ENCODE measurements around the gene RXFP4.
"Not testable (repeated sequence)": the region's sequence is repeated elsewhere in the genome, so short reads cannot be mapped to it uniquely, and the experiment has no call there.

RXFP4 gene

GRCh38 chr1:155978973-155979429 lies 37.6 kb downstream of the RXFP4 start:
- peak; percentile 57 for DNase-seq

- peak; percentile 87 for DNase-seq
These were observed 38.3 kb downstream of the RXFP4 start for GRCh38 chr1:155979597-155980343.

DNA sequence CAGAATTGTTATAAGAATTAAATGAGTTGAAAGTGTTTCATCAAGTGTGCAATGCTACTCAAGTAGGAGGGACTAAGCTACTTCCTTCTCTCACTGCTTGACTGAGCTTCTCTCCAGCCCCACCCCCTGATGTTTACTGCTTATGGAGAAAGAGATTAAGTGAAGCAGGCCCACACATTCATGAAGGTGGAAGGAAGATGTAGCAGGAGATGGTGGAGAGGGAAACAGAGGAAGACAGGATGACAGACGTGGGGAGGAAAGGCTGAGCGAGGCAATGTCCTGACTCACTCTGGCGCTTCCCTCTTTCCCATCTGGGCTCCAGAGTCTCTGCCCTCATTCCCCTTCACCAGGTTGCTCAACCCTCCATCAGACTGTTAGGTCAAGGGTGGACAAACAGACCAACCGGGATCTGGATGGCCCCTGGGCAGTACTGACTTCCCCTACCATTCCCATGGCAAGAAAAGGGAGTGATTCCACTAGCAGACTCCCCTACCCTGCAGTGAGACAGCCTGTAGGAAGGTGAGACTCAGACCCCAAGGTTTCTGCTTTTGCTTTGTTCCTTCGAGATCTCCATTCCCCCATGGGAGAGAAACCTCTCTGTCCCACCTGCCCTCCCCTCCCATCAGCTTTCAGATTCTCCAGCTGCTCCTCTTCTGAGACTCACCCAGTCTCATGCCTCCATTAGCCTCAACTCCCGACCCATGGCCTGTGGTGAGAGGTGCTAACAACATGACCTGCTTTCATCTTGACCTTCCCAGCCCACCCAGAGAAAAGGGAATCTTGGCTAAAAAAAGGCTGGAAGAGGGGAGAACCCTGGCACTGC lies 40.0 kb downstream of the RXFP4 start:
- peak; percentile 86 for DNase-seq

DNA sequence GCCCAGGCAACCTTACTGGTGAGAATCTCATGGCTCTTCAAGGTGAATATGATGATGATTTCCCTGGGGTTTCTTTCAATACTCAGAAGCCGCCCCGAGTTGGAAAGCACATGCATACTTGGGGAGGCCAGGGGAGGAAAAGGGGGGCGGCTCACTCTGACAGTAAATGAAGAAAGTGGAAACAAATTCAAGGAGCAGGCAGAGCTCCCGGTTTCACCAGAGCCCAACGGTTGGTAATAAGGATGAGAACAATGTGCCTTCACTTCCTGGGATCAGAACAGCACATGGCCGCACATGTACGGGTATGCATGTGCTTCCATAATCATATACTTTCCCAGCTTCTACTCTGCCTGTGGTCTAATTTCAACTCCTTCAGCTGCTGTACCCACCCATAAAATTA lies 40.7 kb downstream of the RXFP4 start:
- no peak for DNase-seq

- peak; percentile 68 for DNase-seq
These were observed 42.0 kb downstream of the RXFP4 start for GRCh38 chr1:155983191-155984024.

DNA sequence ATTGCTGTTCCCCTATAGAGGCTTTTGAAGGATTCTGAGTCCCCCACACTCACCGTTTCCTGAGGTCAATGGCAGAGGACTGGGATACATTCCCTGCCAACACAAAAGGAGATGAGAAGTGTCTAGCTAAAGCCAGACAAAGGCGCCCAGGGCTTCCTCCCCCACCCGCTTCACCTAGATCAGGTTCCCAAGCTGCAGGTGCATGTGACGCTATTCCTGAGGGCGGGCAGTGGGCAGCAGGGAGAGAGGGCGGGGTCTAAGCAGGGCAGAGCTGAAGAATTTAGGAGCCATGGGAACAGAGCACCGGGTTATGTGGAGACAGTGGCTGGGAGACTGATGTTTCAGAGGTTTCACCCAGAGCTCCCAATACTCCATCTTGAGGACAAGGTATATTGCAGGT lies 42.9 kb downstream of the RXFP4 start:
- DNase-seq: no peak

DNA sequence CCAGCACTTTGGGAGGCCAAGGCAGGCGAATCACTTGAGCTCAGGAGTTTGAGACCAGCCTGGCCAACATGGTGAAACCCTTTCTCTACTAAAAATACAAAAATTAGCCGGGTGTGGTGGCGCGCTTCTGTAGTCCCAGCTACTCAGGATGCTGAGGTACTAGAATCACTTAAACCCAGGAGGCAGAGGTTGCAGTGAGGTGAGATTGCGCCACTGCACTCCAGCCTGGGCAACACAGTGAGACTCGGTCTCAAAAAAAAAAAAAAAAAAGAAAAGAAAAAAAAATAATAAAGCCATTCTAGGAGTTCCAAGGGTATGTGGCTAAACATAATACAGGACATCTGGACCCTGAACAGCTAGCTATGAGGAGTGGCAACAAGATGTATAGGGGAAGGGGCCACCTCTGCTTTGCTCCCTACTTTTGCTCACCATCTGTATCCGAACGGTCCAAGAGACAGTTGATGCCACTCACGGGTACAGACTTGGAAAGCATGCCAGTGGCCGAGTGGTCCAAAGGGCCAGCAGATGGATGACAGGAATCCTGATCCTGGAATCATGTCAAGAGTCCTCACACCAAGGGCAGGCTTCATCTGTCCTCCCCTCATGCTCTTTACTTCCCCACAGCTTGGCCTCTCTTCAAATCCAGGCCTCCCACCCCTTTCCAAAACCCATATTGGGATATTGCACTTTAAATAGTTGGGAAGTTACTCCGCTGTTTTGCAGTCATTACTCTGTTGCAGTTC lies 43.6 kb downstream of the RXFP4 start:
- not testable (repeated sequence) for DNase-seq

- DNase-seq: peak; percentile 89
These were observed 48.0 kb downstream of the RXFP4 start for GRCh38 chr1:155989242-155990004.

DNA sequence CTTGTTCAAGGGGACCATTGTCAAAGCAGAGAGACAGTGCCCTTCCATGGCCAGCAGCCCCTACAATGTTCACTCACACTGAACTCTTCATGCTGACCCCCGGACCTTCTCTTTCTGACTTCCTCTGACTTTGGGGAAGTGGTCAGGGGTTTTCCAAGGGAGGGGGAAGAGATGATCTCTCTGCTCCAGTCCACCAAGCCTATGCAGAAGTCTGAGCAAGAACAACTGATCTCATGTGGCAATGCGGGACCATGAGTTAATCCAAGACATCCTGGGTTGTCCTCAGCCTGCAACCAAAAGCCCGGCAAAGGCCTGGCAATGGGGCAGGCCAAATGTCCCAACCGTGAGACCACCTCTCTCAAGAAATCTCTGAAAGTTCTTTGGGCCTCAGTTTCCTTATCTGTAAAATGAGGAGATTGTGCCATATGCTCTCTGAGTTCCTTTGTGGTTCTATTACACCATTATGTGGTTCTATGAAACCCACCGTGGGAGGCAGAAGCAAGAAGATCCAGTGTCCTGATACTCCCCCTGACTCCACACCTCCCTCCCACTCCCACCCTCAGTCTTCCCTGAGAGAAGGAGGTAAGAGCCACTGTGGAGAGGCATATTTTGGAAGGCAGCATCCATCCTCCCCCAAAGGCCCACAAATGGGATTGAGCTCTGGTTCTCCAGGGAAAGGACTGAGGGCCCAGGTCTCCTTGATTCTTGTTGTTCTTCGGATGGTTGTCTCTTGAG lies 48.7 kb downstream of the RXFP4 start:
- peak; percentile 63 for DNase-seq

Measured in hematopoietic multipotent progenitor cell treated with erythropoietin and hydrocortisone succinate and interleukin-3 and kit ligand, for 4 days (in vitro differentiated cells).